Subcutaneous abdominal adipose tissue (tissue), 5 donors: ENCODE results near the gene TPD52L2.

ENCODE experiments used
- H3K27ac ChIP-seq: one replicate; pipeline ENCODE4 v1.7.0; 2013; ENCODE audit warnings: low read depth, mild to moderate bottlenecking, inconsistent platforms, low read length, moderate library complexity
- H3K27me3 ChIP-seq, 5 donors: one replicate each; pipeline ENCODE4 v1.7.0; 2013; ENCODE audit warnings: low read length in 5 of 5, inconsistent platforms in 1 of 5; ENCODE audit not compliant: control insufficient read depth in 5 of 5, insufficient read depth in 4 of 5
- H3K36me3 ChIP-seq, 5 donors: one replicate each; pipeline ENCODE4 v1.7.0; 2013; ENCODE audit warnings: low read length in 5 of 5; ENCODE audit not compliant: control insufficient read depth in 5 of 5, insufficient read depth in 5 of 5
- H3K4me1 ChIP-seq, 5 donors: one replicate each; pipeline ENCODE4 v1.7.0; 2013; ENCODE audit warnings: low read length in 5 of 5, mild to moderate bottlenecking in 3 of 5, moderate library complexity in 1 of 5; ENCODE audit not compliant: control insufficient read depth in 5 of 5, insufficient read depth in 5 of 5
- H3K4me3 ChIP-seq, 5 donors: one replicate each; pipeline ENCODE4 v1.7.0; 2013; ENCODE audit warnings: low read length in 5 of 5, low read depth in 1 of 5
- H3K9ac ChIP-seq, 5 donors: one replicate each; pipeline ENCODE4 v1.7.0; 2013; ENCODE audit warnings: low read length in 5 of 5, mild to moderate bottlenecking in 4 of 5, moderate library complexity in 3 of 5
- H3K9me3 ChIP-seq, 5 donors: one replicate each; pipeline ENCODE4 v1.7.0; 2013; ENCODE audit warnings: low read length in 5 of 5; ENCODE audit not compliant: control insufficient read depth in 5 of 5
- donor health status: healthy.
- donor health status: healthy.
- donor health status: healthy.
- donor health status: healthy.
- donor health status: healthy.

Gene TPD52L2

DNA sequence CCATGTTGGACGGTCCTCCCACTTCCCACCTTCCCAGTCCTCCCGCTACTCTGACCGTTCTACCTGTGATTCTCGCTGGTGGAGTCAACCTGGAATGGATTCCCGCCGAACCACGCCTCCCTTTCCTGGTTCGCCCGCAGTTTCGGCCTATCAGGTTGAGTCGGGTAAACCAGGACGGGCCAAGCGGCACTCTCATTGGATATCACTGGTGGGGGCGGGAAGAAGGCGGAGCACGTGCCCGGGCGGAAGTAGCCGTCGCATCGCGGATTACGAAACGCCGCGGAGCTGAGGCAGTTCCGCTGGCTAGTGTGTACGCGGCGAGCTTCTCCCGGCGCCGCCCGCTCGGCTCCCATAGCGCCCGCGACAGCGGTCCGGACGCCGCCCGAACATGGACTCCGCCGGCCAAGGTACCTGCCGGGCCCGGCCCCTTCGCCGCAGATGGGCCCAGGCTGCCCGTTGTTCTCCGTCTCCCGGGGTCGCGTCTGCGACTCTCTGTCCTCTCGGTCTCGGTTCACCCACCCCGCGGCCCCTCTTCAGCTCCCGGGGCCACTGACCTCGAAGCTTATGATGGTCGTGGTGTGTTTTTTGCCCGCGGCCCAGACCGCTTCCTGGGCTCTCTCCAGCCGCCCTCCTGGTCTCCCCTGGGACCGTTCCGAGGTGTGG is at the start of gene TPD52L2:
TSS of gene TPD52L2 (plus strand) at position 293 of the 663 bp plus-strand sequence. CDS start at position 389, 96 bp downstream.
- peak within 1 kb of the TSS; percentile 70 to 94 (median 77) for H3K4me3 ChIP-seq
- H3K9me3 ChIP-seq = no peaks in the 10 kb centered on the region
- peaks cover 3 to 59% (median 32%) of the 10 kb centered on the region in 5 donors for H3K4me1 ChIP-seq
- no peaks in the 10 kb centered on the region for H3K27me3 ChIP-seq
- H3K9ac ChIP-seq = peak within 1 kb of the TSS; percentile 73 to 97 (median 93)
- H3K36me3 ChIP-seq = peaks cover 0 to 38% (median 26%) of the 10 kb centered on the region in 5 donors
- H3K27ac ChIP-seq = peak within 1 kb of the TSS; percentile 98

DNA sequence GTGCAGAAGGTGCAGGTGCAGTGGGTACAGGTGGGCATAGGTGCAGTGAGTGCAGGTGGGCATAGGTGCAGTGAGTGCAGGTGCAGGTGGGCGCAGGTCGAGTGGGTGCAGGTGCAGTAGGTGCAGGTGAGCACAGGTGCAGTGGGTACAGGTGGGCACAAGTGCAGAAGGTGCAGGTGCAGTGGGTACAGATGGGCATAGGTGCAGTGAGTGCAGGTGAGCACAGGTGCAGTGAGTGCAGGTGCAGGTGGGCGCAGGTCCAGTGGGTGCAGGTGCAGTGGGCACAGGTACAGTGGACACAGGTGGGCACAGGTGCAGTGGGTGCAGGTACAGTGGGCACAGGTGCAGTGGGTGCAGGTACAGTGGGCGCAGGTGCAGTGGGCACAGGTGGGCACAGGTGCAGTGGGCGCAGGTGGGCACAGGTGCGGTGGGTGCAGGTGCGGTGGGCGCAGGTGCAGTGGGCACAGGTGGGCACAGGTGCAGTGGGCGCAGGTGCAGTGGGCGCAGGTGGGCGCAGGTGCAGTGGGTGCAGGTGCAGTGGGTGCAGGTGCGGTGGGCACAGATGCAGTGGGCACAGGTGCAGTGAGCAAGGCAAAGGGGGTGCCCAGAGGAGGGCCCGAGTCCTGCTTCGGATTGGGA is 49.3 kb upstream of the TPD52L2 start:
- Histone ChIP-seq H3K9me3 (no peaks in the 10 kb centered on the region), H3K36me3 (peaks cover 0 to 11% (median 8%) of the 10 kb centered on the region in 5 donors), H3K9ac (no peak overlapping the region), H3K27me3 (no peaks in the 10 kb centered on the region), H3K4me1 (peaks cover 0 to 38% (median 11%) of the 10 kb centered on the region in 5 donors), H3K4me3 (peak overlapping the region in 1 of 5 donors; percentile 6), H3K27ac (no peak overlapping the region)

DNA sequence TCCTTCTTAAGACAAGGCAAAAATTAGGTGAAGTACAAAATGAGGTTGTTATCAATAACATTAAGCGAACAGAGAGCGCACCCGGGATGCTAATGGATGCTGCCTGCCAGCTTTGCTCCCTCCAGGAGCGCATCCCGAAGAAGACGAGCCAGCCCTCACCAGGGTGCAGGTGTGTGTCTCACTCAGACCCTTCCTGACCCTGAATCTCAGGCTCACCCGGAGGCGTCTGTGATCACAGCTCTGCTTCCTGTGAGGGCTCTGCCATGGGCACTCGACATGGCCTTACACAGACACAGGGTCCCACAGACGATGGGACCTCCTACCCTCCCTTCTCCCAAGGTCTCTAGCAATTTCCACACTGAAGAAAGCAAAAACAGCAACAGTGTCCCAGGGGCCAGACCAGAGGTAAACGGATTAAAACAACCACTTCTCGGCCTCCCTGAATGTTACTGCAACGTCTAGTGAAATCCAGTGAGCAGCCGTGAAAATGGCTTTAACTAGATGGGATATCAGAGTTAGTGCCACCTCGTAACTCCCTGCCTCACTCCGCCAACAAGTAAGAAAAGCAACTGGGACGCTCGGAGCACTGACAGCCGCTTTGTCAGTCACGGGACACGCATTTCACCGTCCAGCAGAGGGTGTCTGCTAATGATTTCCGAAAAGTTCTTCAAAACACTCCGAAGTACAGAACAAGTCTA is 45.7 kb upstream of the TPD52L2 start:
- Histone ChIP-seq H3K9ac (peak overlapping the region in 2 of 5 donors; percentile 30 to 53), H3K9me3 (no peaks in the 10 kb centered on the region), H3K36me3 (peaks cover 0 to 11% (median 8%) of the 10 kb centered on the region in 5 donors), H3K27me3 (peaks cover 0 to 2% (median 0%) of the 10 kb centered on the region in 5 donors), H3K4me3 (peak overlapping the region; percentile 22 to 61 (median 42)), H3K27ac (no peak overlapping the region), H3K4me1 (peaks cover 0 to 53% (median 15%) of the 10 kb centered on the region in 5 donors)

DNA sequence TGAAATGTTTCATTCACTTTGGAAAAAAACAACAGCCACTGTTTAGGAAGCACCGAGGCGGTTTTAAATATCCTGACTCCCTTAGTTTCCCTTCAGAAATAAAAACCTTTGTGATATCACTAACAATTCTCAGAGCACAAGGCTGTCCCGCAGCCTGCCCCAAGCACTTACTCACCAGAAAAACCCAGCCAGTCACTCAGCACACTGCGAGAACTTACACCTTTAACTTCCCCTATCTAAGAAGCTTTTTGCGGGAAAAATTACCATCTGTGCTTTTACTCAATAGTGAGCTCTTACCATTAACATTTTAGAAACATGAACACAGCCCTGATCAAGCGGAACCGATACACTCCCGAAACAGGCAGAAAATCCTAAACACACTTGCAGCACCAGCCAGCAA is 43.3 kb upstream of the TPD52L2 start:
- H3K4me3 ChIP-seq = no peak overlapping the region
- H3K4me1 ChIP-seq = peaks cover 3 to 51% (median 11%) of the 10 kb centered on the region in 5 donors
- peaks cover 0 to 6% (median 3%) of the 10 kb centered on the region in 5 donors for H3K36me3 ChIP-seq
- no peaks in the 10 kb centered on the region for H3K9me3 ChIP-seq
- H3K27ac ChIP-seq = no peak overlapping the region
- no peak overlapping the region for H3K9ac ChIP-seq
- H3K27me3 ChIP-seq = peaks cover 0 to 6% (median 1%) of the 10 kb centered on the region in 5 donors

DNA sequence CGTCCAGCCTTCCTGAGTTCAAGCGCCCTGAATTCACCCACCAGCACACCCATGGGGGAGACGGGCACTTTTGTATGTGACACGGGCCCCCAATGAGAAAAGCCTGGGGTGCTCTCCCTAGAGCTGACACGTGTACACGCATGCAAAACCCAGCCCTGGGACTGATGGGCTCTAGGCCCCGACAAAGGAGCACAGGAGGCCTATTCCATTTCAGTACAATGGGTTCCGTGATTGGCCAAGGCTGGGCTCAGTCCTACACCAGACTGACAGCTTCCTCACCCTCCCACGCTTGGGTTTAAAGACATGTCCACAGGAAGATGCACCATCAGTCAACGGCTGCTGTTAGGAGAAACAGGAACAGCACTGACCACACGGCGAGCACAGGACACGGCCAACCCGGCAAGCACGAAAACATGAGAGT is 42.8 kb upstream of the TPD52L2 start:
- Histone ChIP-seq H3K27me3 (peaks cover 0 to 6% (median 3%) of the 10 kb centered on the region in 5 donors), H3K36me3 (peaks cover 0 to 6% (median 3%) of the 10 kb centered on the region in 5 donors), H3K9me3 (no peaks in the 10 kb centered on the region), H3K4me1 (peaks cover 3 to 54% (median 11%) of the 10 kb centered on the region in 5 donors), H3K9ac (no peak overlapping the region), H3K4me3 (no peak overlapping the region), H3K27ac (no peak overlapping the region)

DNA sequence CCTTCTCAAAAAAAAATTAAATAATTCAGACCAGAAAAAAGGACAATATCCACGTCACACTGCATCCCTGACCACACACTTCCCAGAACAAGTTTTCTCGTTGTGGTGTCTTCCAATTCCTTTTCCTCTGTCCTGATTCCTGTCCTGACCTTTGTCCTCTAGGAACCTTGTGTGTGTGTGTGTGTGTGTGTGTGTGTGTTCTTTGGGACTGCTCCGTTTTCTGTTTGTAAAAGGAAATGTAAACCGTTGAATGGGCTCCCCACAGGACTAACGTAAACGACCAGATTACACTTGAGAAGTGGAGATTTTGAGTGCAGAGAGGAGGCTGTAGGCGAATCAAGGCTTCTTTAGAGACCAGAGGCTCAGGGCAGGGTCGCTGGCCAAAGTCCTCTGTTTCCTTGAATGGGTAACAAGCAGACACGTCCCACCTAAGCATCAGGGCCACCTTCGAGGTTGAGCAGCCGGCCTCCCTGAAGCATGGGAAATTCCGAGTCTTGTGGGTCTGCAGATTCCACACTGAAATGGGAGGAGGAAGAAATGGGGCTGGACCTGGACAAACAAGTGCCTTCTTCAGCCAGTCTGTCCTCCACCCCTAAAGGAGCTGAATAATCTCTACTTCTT is 41.3 kb upstream of the TPD52L2 start:
- Histone ChIP-seq H3K27ac (peak overlapping the region; percentile 13), H3K36me3 (peaks cover 0 to 3% (median 0%) of the 10 kb centered on the region in 5 donors), H3K9me3 (no peaks in the 10 kb centered on the region), H3K9ac (no peak overlapping the region), H3K4me3 (no peak overlapping the region), H3K27me3 (peaks cover 0 to 9% (median 3%) of the 10 kb centered on the region in 5 donors), H3K4me1 (peaks cover 3 to 65% (median 11%) of the 10 kb centered on the region in 5 donors)

DNA sequence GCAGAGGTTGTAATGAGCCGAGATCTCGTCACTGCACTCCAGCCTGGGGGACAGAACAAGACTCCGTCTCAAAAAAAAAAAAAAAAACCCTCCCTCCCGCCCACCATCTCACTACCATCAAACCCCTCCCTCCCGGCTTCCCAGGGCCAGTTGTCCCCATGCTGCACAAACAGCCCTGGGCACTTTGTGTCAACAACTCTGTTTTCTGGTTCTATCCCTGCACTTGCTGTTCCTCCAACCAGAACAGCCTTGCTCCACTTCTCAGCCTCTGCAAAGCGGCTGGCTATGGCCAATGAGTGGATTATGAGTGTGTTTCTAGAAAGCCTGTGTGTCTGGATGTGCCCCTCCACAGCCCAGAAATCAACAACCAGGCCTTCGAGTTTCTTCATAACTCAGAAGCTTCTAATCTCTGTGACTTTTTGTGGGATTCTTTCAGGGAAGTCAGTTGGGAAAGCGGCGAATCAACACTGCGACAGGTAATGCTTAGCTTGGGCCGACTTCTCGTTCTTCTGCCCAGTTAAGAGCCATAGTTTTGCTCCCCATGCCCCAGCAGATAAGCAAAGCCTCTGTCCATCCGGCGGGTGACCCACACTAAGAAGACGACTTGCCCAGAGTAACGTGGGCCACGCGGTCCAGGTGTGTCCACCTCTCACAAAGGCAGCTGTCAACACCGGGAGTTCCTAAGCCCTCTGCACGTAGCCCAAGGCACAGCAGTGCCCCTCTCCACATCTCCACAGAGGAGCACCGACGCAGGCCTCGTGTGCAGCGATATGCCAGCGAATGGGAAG is 39.5 kb upstream of the TPD52L2 start:
- H3K9ac ChIP-seq = no peak overlapping the region
- peaks cover 0 to 3% (median 0%) of the 10 kb centered on the region in 5 donors for H3K36me3 ChIP-seq
- H3K4me1 ChIP-seq = peaks cover 5 to 66% (median 12%) of the 10 kb centered on the region in 5 donors
- H3K27ac ChIP-seq = no peak overlapping the region
- no peak overlapping the region for H3K4me3 ChIP-seq
- no peaks in the 10 kb centered on the region for H3K9me3 ChIP-seq
- H3K27me3 ChIP-seq = peaks cover 0 to 18% (median 3%) of the 10 kb centered on the region in 5 donors

DNA sequence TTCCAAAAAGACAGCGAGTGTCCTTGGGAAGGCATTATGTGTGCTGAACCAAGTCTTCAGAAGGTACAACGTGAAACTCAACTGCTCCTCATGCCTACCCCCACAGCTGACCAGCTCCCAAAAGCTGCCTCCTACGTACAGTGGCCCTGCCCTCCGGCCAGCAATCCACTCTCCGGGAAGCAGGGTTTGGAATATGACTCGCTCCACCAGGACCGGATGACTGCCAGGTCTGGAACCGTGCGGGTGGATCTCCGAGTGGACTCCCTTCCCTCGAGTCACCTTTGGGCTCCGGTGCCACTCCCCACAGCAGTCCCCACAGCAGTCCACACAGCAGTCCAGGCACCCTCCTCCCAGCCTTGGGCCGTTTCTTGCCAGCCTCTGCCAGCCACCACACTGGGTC is 38.3 kb upstream of the TPD52L2 start:
- peaks cover 0 to 18% (median 3%) of the 10 kb centered on the region in 5 donors for H3K27me3 ChIP-seq
- H3K27ac ChIP-seq = no peak overlapping the region
- peaks cover 0 to 3% (median 0%) of the 10 kb centered on the region in 5 donors for H3K36me3 ChIP-seq
- H3K4me1 ChIP-seq = peaks cover 5 to 66% (median 13%) of the 10 kb centered on the region in 5 donors
- peak overlapping the region in 1 of 5 donors; percentile 11 for H3K9ac ChIP-seq
- H3K9me3 ChIP-seq = no peaks in the 10 kb centered on the region
- peak overlapping the region in 3 of 5 donors; percentile 40 to 45 (median 40) for H3K4me3 ChIP-seq

DNA sequence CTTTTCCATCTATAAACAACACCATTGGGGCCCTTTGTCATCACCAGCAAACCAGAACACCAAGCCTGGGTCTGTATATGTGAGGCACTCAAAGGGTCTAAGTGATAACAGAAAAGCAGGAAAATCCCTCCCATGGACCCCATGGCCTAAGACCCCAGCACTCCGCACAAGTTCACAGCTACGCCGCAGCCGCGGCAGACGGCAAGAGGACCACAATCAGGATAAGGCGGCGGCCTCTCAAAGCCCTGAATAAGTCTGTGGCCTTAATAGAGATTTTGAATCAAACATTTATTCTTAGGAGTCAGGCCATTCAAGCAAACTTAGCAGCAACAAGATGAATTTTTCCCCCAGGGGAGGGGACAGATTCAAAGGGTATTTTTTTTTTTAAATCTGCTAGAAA is 36.9 kb upstream of the TPD52L2 start:
- Histone ChIP-seq H3K4me3 (peak overlapping the region in 2 of 5 donors; percentile 63 to 78), H3K9me3 (no peaks in the 10 kb centered on the region), H3K4me1 (peaks cover 5 to 62% (median 22%) of the 10 kb centered on the region in 5 donors), H3K9ac (no peak overlapping the region), H3K27ac (peak overlapping the region; percentile 51), H3K27me3 (peaks cover 0 to 18% (median 3%) of the 10 kb centered on the region in 5 donors), H3K36me3 (peaks cover 0 to 3% (median 0%) of the 10 kb centered on the region in 5 donors)
